Measurements from ENCODE around the gene SMIM35.

- TF ChIP-seq, protein P1, sequence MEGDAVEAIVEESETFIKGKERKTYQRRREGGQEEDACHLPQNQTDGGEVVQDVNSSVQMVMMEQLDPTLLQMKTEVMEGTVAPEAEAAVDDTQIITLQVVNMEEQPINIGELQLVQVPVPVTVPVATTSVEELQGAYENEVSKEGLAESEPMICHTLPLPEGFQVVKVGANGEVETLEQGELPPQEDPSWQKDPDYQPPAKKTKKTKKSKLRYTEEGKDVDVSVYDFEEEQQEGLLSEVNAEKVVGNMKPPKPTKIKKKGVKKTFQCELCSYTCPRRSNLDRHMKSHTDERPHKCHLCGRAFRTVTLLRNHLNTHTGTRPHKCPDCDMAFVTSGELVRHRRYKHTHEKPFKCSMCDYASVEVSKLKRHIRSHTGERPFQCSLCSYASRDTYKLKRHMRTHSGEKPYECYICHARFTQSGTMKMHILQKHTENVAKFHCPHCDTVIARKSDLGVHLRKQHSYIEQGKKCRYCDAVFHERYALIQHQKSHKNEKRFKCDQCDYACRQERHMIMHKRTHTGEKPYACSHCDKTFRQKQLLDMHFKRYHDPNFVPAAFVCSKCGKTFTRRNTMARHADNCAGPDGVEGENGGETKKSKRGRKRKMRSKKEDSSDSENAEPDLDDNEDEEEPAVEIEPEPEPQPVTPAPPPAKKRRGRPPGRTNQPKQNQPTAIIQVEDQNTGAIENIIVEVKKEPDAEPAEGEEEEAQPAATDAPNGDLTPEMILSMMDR (IDR thresholded peaks at IDR 0.05), result no peak
- no peak for TF ChIP-seq POLR2A (IDR thresholded peaks at IDR 0.05)
Measured at GRCh38 chr11:118060869-118061268, 25.9 kb downstream of the SMIM35 start.
